ENCODE results near the gene KIAA1671.

The KIAA1671 gene

DNA sequence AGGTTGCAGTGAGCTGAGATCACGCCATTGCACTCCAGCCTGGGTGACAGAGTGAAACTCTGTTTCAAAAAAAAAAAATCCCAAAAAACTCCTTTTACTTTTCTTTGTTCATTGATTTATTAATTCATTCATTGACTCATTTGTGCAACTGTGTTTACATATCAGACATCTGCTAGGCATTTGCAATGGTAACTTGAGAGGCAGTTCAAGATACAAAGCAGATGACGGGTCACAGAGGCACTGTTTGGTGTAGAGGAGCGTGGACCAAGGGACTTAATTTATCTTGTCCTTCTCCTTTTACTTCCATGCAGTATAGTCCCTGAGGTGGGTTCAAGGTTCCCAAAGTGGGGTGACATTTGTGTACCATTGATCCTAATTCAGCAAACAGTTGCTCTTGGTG lies 71.4 kb downstream of the KIAA1671 start:
- no peak for TF ChIP-seq GATA3 (IDR thresholded peaks at IDR 0.05; ENCODE audit: low read depth, low read length)
- TF ChIP-seq GATA2 (IDR thresholded peaks at IDR 0.05; ENCODE audit: low read depth, low read length): no peak

DNA sequence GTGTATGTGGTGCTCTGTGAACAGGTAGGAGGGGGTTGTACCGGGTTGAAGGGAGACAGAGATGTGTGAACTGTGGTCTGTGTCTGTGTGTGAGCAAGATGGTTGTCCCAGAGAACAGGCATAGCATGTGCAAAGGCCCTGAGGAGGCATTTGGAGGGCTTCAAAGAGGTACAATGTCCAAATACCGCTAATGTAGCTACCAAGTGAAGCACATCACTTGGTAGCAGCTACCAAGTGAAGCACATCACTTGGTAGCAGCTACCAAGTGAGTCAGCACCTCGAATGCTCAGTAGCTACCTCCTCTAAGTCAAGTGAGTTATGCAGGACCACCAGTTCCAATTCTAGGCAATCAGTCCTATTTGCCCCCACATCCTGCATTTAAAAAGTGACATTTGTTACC lies 72.4 kb downstream of the KIAA1671 start:
- TF ChIP-seq GATA2 (IDR thresholded peaks at IDR 0.05; ENCODE audit: low read depth, low read length) (no peak), GATA3 (IDR thresholded peaks at IDR 0.05; ENCODE audit: low read depth, low read length) (no peak)

DNA sequence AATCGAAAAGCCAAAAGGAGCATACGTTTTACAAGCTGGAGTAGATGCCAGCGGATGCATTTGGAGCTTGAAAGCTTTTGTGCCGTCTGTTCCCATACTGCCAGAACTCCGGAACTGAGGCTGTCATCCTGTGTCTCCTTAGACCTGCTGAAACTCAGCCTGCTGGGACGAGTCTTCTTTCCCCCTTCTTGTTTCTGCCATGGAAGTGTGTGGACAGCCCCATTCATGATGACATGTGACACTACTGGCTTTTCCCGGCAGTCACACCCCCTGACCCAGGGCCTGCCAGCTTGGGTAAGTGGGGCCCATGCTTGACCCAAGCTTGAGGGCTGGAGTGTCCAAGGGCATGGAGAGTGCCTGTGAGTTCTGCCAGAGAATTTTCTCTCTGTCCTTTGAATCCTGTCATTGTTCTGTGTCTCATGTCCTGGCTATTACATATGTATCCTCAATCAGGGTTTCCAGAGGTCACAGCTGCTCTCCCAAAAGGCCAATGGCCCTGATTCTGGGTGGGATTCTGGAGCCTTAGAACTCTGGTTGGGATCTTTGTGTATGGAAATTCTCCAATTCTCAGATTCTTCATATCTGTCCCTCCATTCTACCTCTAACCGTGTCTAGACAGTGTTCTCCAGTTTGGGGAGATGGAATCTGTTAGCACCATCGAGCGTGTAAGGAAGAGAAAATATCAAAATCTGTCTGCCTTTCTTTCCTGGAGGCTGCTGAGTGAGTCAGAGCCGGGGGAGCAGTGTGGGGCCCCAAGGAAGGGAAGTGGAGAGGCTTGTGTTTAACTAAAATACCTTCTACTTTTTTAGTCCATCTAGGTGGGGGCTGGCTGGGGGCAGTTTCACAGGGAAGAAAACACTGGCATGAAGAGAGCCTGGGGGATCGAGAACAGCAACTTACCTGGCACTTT lies 73.2 kb downstream of the KIAA1671 start:
- no peak for TF ChIP-seq GATA2 (IDR thresholded peaks at IDR 0.05; ENCODE audit: low read depth, low read length)
- TF ChIP-seq GATA3 (IDR thresholded peaks at IDR 0.05; ENCODE audit: low read depth, low read length): no peak

DNA sequence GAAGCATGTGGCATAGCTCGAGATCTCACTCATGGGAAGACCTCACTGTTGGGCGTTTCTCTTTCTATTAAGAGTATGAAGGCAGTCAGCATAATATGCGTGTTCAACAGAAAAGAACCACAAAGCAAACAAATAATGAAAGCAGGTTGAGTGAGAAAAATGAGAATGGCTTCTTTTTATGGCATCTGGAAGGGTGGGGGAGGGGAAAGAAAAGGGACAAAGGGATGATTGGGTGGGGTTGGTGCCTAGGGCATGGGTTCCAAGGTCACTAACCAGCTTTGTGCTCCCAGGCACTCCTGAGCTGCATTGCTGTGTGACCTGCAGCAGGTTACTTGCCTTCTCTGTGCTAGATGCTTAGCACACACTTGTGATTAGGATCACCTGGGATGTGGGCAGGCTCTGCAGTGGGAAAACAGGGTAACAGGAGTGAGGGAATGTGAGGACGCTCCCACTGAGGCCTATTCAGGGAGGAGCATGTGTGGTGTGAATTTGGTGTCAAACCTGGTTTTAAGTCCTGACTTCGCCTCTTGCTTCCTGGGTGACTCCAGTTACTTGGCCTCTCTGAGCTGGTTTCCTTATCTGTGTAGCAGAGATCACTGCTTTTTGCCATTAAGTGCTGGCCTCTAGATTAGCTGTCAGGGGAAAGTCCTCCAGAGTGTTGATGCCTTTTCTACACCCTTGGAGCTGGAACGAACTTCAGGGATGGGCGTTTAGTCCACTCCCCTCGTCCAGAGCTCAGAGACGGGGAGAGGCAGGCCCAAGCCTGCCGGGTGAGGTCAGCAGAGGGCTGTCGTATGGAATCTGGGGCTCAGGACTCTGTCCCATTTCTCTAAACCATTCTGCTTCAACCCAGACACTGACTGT lies 74.8 kb downstream of the KIAA1671 start:
- no peak for TF ChIP-seq GATA3 (IDR thresholded peaks at IDR 0.05; ENCODE audit: low read depth, low read length)
- no peak for TF ChIP-seq GATA2 (IDR thresholded peaks at IDR 0.05; ENCODE audit: low read depth, low read length)

DNA sequence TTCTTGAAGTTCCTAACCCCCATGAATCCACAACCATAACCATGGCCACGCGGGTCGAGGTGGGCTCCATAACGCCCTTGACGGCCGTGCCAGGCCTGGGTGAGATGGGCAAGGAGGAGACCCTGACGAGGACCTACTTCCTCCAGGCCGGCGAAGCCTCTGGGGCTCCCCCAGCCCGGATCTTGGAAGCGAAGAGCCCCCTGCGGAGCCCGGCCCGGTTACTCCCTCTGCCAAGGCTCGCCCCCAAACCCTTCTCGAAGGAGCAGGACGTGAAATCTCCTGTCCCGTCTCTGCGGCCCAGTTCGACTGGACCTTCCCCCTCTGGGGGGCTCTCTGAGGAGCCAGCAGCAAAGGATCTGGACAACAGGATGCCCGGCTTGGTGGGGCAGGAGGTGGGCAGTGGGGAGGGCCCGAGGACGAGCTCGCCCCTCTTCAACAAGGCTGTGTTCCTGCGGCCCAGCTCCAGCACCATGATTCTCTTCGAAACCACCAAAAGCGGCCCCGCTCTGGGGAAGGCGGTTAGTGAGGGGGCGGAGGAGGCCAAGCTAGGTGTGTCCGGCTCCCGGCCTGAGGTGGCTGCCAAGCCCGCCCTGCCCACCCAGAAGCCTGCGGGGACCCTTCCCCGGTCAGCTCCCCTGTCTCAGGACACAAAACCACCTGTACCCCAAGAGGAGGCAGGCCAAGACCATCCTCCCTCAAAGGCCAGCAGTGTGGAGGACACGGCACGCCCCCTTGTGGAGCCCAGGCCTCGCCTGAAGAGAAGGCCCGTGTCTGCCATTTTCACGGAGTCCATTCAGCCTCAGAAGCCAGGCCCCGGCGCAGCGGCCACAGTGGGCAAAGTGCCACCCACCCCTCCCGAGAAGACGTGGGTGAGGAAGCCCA lies 75.7 kb downstream of the KIAA1671 start:
- TF ChIP-seq GATA2 (IDR thresholded peaks at IDR 0.05; ENCODE audit: low read depth, low read length) (no peak), GATA3 (IDR thresholded peaks at IDR 0.05; ENCODE audit: low read depth, low read length) (no peak)

DNA sequence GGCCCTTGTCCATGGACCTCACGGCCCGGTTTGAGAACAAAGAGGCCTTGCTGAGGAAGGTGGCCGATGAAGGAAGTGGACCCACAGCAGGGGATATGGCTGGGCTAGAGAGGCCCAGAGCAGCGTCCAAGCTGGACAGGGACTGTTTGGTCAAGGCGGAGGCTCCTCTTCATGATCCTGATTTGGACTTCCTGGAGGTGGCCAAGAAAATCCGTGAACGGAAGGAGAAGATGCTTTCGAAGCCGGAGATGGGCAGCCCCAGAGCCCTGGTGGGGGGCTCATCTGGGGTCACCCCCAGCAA lies 76.3 kb downstream of the KIAA1671 start:
- TF ChIP-seq GATA2 (IDR thresholded peaks at IDR 0.05; ENCODE audit: low read depth, low read length) (no peak), GATA3 (IDR thresholded peaks at IDR 0.05; ENCODE audit: low read depth, low read length) (no peak)

DNA sequence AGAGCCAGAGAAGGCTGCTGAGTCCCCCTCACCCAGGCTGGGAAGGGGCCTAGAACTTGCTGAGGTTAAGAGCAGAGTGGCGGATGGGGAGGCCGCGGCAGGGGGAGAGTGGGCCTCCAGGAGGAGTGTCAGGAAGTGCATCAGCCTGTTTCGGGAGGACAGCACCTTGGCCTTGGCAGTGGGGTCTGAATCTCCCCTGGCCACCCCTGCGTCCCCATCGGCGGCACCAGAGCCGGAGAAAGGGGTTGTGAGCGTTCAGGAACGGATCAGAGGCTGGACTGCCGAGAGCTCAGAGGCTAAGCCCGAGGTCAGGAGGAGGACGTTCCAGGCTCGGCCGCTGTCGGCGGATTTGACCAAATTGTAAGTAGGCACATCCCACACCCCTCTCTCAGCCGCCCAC lies 76.7 kb downstream of the KIAA1671 start:
- no peak for TF ChIP-seq GATA3 (IDR thresholded peaks at IDR 0.05; ENCODE audit: low read depth, low read length)
- no peak for TF ChIP-seq GATA2 (IDR thresholded peaks at IDR 0.05; ENCODE audit: low read depth, low read length)

DNA sequence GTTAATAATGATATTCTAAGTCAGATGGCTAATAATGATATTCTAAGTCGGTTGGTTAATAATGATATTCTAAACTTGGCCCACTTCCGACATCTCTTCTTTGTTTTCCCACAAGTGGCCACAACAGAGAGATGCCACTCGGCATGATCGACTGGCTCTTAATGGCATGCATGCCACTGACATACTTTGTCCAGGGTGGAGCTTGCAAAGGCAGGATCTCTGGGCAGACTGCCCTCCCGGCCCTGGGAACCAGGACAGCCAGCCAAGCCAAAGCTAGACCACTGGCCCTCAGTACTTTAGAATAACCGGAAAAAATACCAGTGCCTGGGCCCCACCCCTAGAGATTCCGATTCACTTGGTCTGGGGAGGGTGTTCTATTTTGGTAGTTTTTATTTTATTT lies 78.1 kb downstream of the KIAA1671 start:
- TF ChIP-seq GATA2 (IDR thresholded peaks at IDR 0.05; ENCODE audit: low read depth, low read length): no peak

DNA sequence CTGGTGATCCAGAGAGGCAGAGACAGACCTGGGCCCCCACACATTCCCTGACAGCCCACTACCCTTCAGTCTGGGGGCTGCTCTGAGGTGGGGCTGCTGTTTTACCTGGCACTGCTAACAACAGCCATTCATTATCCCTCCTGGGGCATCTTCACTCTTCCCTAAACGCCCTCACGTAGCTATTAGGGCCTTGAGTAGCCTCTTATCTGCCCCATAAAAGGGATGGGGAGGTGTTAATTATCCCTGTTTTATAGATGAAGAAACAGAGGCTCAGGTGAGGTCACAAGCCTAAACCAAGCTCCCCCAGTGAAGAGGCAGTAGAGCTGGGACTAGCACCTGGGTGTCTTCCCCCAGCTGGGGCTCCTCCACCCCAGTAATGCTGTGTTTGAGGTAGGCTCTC lies 79.5 kb downstream of the KIAA1671 start:
- no peak for TF ChIP-seq GATA3 (IDR thresholded peaks at IDR 0.05; ENCODE audit: low read depth, low read length)
- no peak for TF ChIP-seq GATA2 (IDR thresholded peaks at IDR 0.05; ENCODE audit: low read depth, low read length)

DNA sequence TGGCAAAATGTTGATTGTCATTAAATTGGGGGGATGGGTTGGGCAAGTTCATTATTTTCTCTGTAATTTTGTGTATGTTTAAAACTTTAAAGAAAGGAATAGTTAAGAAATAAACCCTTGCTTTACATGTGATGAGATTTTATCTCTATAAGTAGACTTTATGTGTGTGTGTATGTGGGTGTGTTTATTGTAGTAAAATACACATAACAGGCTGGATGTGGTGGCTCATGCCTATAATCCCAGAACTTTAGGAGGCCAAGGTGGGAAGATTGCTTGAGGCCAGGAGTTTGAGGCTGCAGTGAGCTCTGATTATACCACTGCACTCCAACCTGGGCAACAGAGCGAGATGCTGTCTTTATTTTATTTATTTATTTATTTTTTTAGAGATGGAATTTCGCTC lies 83.2 kb downstream of the KIAA1671 start:
- TF ChIP-seq GATA3 (IDR thresholded peaks at IDR 0.05; ENCODE audit: low read depth, low read length) (no peak), GATA2 (IDR thresholded peaks at IDR 0.05; ENCODE audit: low read depth, low read length) (no peak)

DNA sequence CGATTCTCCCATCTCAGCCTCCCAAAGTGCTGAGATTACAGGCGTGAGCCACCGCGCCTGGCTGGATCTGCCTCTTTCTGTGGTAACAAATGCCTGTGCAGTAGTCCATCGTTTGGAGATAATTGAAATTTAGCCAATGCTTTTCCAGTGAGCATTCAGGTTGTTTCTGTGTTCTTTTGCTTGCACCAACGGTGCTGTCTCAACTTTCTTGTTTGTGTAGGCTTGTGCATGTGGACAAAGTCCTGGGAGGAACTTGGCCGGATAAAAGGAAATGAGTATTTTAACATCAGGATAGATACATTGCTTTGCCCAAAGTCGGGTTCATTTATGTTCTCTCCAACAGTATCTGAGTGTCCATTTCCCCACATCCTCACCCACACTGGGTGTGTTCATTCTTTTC lies 85.7 kb downstream of the KIAA1671 start:
- no peak for TF ChIP-seq GATA2 (IDR thresholded peaks at IDR 0.05; ENCODE audit: low read depth, low read length)
- TF ChIP-seq GATA3 (IDR thresholded peaks at IDR 0.05; ENCODE audit: low read depth, low read length): no peak

DNA sequence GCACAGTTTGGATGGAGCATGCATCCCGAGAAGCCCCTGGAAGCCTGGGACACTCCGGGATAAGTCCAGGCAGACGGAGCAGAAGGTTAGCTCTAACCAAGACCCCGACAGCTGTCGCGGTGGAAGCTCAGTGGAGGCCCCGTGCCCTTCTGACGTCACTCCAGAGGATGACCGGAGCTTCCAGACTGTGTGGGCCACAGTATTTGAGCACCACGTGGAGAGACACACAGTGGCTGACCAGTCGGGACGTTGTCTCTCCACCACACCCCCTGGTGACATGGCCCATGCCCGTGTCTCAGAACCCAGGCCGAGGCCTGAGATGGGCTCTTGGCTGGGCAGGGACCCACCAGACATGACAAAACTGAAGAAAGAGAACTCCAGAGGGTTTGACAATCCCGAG lies 86.3 kb downstream of the KIAA1671 start:
- no peak for TF ChIP-seq GATA2 (IDR thresholded peaks at IDR 0.05; ENCODE audit: low read depth, low read length)
- no peak for TF ChIP-seq GATA3 (IDR thresholded peaks at IDR 0.05; ENCODE audit: low read depth, low read length)

DNA sequence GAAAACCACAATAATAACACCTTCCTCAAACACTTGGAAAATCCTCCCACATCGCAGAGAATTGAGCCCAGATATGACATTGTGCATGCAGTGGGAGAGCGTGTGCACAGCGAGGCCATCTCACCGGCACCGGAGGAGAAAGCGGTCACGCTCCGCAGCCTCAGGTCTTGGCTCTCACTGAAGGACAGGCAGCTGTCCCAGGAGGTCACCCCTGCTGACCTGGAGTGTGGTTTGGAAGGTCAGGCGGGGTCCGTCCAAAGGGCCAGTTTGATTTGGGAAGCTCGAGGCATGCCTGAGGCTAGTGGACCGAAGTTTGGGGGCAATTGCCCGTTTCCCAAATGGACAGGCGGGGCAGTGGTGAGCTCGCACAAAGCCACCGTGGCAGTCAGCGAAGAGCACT lies 86.7 kb downstream of the KIAA1671 start:
- TF ChIP-seq GATA3 (IDR thresholded peaks at IDR 0.05; ENCODE audit: low read depth, low read length) (no peak), GATA2 (IDR thresholded peaks at IDR 0.05; ENCODE audit: low read depth, low read length) (no peak)

DNA sequence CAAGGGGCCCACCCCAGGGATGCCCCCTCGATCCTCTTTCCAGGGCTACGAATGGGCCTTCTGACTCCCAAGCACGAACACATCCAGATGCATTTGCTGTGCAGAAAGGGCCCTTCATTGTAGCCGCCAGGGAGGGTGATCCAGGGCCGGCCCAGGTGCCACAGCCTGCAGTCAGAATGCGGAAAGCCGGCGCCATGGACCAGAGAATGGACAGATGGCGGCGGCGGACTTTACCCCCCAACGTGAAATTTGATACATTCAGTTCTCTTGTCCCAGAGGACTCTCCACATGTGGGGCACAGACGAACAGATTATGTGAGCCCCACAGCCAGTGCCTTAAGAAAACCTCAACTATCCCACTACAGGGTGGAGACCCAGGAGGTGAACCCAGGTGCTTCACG lies 87.2 kb downstream of the KIAA1671 start:
- no peak for TF ChIP-seq GATA2 (IDR thresholded peaks at IDR 0.05; ENCODE audit: low read depth, low read length)
- no peak for TF ChIP-seq GATA3 (IDR thresholded peaks at IDR 0.05; ENCODE audit: low read depth, low read length)
